ENCODE data around the gene SSH2. TPM values are rescaled to one million over a fixed set of nuclear protein-coding genes. Genes with fewer than 3 reads are reported as not detected.

SSH2 gene, protein sequence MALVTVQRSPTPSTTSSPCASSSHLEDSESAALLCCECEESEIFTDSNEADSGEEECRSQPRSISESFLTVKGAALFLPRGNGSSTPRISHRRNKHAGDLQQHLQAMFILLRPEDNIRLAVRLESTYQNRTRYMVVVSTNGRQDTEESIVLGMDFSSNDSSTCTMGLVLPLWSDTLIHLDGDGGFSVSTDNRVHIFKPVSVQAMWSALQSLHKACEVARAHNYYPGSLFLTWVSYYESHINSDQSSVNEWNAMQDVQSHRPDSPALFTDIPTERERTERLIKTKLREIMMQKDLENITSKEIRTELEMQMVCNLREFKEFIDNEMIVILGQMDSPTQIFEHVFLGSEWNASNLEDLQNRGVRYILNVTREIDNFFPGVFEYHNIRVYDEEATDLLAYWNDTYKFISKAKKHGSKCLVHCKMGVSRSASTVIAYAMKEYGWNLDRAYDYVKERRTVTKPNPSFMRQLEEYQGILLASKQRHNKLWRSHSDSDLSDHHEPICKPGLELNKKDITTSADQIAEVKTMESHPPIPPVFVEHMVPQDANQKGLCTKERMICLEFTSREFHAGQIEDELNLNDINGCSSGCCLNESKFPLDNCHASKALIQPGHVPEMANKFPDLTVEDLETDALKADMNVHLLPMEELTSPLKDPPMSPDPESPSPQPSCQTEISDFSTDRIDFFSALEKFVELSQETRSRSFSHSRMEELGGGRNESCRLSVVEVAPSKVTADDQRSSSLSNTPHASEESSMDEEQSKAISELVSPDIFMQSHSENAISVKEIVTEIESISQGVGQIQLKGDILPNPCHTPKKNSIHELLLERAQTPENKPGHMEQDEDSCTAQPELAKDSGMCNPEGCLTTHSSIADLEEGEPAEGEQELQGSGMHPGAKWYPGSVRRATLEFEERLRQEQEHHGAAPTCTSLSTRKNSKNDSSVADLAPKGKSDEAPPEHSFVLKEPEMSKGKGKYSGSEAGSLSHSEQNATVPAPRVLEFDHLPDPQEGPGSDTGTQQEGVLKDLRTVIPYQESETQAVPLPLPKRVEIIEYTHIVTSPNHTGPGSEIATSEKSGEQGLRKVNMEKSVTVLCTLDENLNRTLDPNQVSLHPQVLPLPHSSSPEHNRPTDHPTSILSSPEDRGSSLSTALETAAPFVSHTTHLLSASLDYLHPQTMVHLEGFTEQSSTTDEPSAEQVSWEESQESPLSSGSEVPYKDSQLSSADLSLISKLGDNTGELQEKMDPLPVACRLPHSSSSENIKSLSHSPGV (N-terminal part only)
- 16.1 and 16.8 TPM in 2 replicates for total RNA-seq

DNA sequence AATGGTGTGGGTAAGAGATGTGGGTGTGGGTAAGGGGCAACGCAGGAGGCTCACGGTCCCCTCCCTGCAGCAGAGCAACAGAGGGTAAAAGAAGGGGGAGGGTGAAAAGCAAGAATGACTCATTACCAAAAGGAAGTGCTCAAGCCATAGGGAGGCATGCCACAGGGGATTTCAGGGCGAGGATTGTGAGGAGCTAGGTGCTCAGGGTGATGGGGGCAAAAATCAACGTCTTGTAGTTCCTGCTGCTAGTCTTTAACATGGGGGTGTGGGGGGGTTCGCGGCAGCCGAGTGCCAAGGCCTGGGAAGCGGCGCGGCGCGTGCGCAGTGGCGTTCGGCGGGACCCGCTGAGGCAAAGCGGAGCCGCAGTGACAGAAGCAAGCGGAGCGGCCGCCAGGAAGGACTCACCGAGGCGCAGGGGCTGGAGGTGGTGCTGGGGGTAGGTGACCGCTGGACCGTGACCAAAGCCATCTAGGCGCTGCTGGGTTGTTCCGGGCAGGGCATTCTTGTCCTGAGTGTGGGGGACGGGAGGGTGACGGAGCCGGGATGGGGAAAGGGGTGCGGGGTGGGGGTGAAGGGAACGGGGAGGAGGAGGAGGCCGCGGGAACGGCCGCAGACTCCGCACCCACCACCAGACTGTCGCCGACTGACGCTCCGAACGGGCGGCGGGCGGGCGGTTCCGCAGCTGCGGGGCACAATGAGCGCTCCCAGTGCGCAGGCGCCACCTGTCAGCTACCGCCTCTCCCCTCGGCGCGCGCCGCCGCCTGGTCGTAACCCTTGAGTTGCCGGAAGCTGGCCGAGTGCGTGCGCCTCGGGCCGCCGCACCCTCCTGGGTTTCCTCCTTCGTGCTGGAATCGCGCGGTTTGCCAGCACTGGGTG, at the start of gene SSH2:
TSS of gene SSH2 (minus strand) at position 696 of the 876 bp plus-strand sequence. CDS start at position 468, 228 bp downstream.

GRCh38 chr17:29941334-29941733, 11.3 kb upstream of the SSH2 start, which contains the start of gene EFCAB5:
Gene EFCAB5, plus strand, starts transcription at chr17:29941634. Its CDS starts 163 bp downstream, at chr17:29941797.

DNA sequence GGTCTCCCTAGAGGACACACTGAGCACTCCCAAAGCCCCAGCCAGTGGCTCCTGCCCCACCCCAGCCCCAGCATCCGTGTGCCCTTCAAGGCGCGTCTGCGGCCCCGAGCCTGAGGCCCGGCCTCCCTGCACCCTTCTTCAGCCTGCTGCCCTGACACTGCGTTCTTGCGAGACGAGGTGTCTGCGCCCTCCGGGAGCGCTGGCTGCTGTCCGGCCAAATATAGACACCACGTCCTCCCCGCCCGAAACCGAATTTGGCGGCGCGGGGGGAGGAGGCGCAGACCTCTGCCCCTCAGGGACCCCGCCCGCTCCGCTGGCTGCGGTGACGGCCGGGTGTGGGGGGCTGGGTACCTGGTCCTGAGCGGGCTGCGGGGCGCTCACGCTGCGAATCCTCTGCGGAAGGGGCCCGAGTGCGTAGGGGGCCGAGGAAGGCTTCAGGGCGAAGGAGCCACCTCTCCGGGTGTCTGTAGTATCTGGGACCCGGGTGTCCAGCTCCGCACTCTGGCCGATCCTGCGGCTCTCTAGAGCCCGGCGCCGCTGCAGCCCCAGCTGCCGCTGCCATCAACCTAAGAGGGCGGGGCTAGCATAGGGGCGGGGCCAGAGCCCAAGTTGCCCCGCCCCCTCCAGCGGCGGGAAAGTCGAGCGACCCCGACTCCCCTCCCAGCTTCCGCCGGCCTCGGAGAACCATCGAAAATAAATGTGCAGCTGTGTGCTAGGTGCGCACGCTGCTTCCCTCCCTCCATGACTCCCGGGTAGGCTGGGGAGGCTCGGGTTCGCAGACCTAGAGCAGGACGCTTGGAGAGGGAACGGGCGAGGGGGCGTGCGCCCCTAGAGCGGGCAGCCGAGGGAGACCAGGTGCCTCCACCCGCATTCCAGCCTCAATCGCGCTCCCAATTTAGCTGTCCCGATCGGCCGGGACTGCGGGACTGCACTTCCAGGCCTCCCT, 307.4 kb downstream of the SSH2 start, which contains the start of gene CORO6:
TSS of gene CORO6 (minus strand) at position 576 of the 946 bp plus-strand sequence. CDS start 1,491 bp downstream, outside the sequence.

DNA sequence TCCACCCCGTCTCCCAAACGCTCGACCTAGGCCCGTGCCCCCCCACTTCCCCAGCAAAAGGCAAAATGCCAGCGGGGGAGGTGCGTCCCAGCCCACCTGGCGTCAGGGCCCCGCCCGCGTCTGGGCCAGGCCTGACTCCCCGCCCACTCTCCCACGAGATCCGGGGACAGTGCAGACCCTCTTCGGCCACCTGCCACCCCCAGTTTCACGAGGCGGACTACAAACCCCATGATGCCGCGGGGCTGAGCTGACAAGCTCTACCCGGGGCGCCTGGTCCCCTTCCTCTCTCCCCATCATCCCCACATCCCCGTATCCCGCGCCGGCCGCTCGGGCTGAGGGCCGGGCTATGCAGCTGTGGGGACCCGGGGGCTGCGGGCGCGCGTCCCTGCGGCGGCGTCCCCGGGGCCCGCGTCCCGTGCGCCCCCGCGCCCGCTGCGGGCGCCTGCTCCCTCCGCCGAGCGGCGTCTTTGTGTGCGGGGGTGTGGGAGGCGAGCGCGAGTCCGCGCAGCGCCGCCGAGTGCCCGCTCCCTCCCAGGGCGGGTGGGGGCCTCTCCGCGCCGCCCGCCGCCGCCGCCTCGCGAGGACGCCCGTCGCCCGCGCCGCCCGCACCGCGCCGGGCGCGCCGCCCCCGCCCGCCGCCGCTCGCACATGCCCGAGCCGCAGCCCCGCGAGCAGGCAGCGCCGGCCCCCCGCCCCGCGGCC, 337.0 kb downstream of the SSH2 start, which contains the start of gene ANKRD13B:
TSS of gene ANKRD13B (plus strand) at position 283 of the 702 bp plus-strand sequence. CDS start 490 bp downstream, outside the sequence.

DNA sequence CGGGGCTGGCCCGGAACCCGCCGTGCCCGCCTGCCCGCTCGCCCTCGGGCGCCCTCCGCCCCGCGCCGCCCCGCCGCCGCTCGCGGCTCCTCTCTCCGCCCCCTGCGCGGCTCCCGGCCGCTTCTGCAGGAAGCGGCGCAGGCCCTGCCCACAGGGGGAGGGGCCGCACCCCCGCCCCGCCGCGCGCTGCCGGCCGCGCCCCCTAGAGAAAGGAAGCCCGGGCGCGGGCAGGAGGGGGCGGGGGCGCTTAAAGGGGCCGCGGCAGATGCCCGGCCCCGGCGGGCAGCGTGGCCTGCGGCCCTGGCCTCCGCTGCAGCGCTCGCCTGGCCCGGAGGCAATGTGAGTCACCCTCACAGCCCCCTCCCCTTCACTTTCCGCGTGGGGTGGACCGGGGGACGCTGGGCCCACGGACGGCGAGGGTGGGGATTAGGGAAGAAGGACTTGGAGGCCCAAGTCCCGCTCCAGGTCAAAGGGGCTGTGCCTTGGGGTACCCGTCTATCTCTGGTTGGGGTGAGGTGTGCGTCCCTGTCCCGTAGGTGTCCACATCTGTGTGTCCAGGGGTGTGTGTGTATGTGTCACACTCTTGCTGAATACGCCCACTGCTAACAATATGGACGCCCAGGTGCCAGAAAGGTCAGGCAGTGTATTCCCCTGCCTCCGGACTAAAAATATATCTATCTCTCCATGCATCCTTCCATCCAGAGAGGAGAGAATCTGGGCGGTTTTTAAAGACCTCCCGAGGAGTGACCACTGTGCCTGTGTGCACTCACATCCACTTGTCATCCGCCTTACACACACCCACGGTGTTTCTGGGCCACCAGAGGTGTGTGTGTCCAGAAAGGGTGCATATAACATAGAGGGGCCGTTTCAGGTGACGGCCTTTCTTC, 340.3 kb downstream of the SSH2 start, which contains the start of gene GIT1:
TSS of gene GIT1 (minus strand) at position 125 of the 887 bp plus-strand sequence. CDS start 270 bp downstream, outside the sequence.

Small RNAs within 50 kb of the gene (small RNA-seq; reads per million reads assigned to genes)
- not detected for gene RF00156
- not detected for gene RF01210
- gene RNU6-920P = not detected

Other genes starting within 250 kb of the SSH2 start
- gene EFCAB5, start 11.4 kb upstream of the SSH2 start, total RNA-seq = 0.32 and 0.52 TPM in 2 replicates
- gene NSRP1, start 186.6 kb upstream of the SSH2 start, total RNA-seq = 13.0 and 14.2 TPM in 2 replicates